ENCODE data around the gene HOXB6. TPM values are rescaled to one million over a fixed set of nuclear protein-coding genes. Genes with fewer than 3 reads are reported as not detected.
A peak's percentile ranks its signal among the peaks of the same experiment; 100 is the strongest.

Gene HOXB6
- total RNA-seq, 4 donors from 2014 or later: 0.66 to 5.1 (median 2.9) TPM

DNA sequence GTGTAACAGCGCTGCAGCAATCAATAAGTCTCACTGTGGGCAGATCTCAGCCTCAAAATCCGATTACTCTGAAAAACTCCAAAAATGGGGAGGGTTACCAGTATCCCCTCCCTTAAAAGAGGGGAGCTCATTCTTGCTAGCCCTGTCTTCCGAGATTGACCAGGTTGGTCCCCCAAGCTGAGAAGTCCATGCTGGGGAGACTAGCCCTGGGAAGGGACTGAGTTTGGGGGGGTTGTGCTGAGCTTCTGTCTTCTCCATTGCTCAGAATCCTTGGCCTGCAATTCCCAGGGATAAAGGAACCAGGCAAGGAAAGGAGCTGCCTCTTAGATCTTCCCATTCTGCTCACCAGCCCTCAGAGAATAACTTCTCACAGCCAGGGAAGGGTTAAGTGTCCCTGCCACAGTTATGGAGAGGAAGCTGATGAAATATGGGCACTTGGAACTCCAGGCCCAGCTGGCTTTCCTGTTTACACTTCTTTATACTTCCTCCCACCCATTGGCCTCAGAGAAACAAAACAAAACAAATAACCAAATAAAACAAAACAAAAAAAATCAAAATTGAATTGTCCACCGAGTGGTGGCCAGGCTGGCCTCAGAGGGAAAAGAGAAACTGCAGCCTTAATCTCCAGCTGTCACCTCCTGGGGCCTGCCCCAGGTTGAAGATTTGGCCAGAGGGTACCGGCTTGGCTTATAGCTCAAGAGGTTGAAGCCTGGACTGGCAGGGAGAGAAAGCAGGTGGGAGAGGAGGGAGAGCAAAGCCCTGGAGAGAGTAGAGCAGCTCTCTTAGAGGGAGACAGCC lies 17.3 kb downstream of the HOXB6 start:
- peaks cover 0 to 47% (median 9%) of the 10 kb centered on the region in 4 donors for H3K4me1 ChIP-seq
- H3K27ac ChIP-seq: peak overlapping the region in 2 of 4 donors; percentile 36 to 38
- H3K9me3 ChIP-seq: no peaks in the 10 kb centered on the region
- TF ChIP-seq POLR2A (IDR thresholded peaks at IDR 0.05): no peak
- TF ChIP-seq, protein P1, sequence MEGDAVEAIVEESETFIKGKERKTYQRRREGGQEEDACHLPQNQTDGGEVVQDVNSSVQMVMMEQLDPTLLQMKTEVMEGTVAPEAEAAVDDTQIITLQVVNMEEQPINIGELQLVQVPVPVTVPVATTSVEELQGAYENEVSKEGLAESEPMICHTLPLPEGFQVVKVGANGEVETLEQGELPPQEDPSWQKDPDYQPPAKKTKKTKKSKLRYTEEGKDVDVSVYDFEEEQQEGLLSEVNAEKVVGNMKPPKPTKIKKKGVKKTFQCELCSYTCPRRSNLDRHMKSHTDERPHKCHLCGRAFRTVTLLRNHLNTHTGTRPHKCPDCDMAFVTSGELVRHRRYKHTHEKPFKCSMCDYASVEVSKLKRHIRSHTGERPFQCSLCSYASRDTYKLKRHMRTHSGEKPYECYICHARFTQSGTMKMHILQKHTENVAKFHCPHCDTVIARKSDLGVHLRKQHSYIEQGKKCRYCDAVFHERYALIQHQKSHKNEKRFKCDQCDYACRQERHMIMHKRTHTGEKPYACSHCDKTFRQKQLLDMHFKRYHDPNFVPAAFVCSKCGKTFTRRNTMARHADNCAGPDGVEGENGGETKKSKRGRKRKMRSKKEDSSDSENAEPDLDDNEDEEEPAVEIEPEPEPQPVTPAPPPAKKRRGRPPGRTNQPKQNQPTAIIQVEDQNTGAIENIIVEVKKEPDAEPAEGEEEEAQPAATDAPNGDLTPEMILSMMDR (IDR thresholded peaks at IDR 0.05): no peak
- TF ChIP-seq EP300 (IDR thresholded peaks at IDR 0.05): no peak
- H3K27me3 ChIP-seq: peaks cover 0 to 100% of the 10 kb centered on the region in 2 donors
- no peak overlapping the region for H3K4me3 ChIP-seq
- H3K36me3 ChIP-seq: no peaks in the 10 kb centered on the region
- WGBS, 2 donors: 45 to 51% methylated on average over 5 of the region's 5 CpGs
- no peak for DNase-seq (ENCODE audit: low spot score in 2 of 2)

DNA sequence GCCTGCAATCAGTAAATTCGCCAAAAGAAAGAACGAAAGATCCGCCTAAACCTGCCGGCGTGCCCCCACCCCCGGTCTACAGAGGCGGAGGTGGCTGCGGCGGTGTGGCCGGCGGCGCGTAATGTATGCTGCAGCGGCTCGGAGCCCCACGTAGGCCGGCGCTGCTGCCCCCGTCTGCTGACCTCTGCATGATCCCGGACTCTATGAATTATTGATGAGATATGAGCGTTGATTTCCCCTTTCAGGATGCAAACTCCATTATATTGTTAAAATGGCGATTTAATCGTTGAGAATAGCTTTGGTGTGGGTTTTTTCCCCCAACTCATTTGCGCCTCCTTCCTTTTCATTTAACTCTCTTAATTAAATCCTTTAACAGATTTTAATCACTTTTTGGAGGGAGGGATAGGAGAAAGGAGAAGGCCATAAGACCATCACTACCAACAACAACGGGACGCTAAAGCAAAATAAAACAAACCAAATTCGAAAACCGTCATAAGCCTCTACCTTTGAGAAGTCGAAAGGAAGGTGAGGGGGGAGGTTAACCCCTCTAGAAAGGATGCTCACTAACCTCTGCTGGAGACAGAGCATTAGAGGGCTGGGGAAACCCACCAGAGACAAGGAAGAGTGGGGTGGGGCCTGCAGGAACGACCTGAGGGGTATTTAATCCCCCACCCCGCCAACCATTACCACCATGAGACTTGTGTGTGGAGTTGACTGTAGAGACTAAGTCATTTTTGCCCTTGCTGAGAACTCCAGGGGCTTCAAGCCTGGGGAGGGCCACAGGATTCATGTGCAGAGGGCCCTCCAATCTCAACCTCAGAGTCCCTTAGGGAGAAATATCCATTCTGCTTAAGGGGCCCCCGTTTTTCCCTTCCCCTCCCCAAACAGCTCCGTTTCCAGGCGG lies 18.2 kb downstream of the HOXB6 start:
- Histone ChIP-seq H3K36me3 (no peaks in the 10 kb centered on the region), H3K27me3 (peaks cover 0 to 100% of the 10 kb centered on the region in 2 donors), H3K4me3 (peak overlapping the region; percentile 43 to 63 (median 48)), H3K27ac (peak overlapping the region in 3 of 4 donors; percentile 64 to 87 (median 73)), H3K4me1 (peaks cover 0 to 50% (median 9%) of the 10 kb centered on the region in 4 donors), H3K9me3 (no peaks in the 10 kb centered on the region)
- DNase-seq (ENCODE audit: low spot score in 2 of 2): no peak
- no peak for TF ChIP-seq POLR2A (IDR thresholded peaks at IDR 0.05)
- TF ChIP-seq, protein P1 (IDR thresholded peaks at IDR 0.05): no peak
- TF ChIP-seq EP300 (IDR thresholded peaks at IDR 0.05): no peak
- 18 to 20% methylated on average over 34 of the region's 34 CpGs for WGBS, 2 donors

DNA sequence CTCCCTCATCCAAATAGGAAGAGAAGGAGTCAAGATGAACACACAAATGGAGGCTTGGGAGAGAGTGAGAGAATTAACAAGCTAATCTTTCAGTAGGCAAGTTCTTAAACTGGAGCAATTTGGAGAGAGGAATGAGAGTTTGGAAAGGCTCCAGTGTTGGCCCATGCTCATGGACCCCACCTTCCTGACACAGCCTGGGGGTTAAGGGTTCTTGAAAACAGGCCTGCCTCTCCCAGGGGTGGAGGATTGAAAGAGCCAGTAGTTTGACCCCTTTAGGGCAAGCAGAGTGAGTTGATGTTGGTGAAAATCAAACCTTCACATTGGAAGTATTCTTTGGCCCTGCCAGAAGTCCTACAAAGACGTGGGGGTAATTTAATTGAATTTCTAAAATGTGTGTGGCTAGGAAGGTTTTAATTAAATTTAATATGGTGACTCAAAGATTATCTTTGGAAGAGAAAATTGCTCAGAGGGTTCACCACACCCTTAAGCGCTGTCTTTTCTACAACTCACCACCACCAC lies 20.5 kb downstream of the HOXB6 start:
- H3K4me1 ChIP-seq: peaks cover 0 to 51% (median 13%) of the 10 kb centered on the region in 4 donors
- 44 to 55% methylated on average over 2 of the region's 2 CpGs for WGBS, 2 donors
- no peak for DNase-seq (ENCODE audit: low spot score in 2 of 2)
- no peaks in the 10 kb centered on the region for H3K9me3 ChIP-seq
- no peaks in the 10 kb centered on the region for H3K36me3 ChIP-seq
- H3K4me3 ChIP-seq: no peak overlapping the region
- TF ChIP-seq POLR2A (IDR thresholded peaks at IDR 0.05) (no peak), EP300 (IDR thresholded peaks at IDR 0.05) (no peak)
- TF ChIP-seq, protein P1 (IDR thresholded peaks at IDR 0.05): no peak
- peaks cover 0 to 100% of the 10 kb centered on the region in 2 donors for H3K27me3 ChIP-seq
- peak overlapping the region in 1 of 4 donors; percentile 72 for H3K27ac ChIP-seq

DNA sequence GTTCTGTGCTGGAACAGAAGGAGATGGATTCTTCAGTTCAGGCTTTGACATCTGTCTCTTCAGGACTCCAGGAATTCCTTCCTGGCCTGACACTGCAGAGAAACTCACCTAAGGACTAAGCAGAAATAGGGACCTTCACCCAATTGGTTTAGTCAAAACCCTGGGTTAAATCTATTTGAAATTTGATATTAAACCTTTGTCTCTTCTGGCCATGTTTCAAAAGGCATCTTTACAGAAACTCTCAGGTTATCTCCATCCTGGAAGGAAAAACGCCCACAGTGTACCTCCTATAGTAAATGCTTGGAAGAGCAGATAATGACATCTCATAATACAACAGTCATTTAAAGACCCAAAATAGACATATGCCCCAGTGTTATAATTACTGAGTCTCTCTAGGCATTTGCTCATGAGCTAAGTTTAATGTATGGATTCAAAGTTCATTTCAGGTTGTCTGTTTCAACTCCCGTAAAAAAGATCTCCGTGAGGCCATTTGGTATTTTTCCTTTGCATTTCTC lies 21.0 kb downstream of the HOXB6 start:
- TF ChIP-seq EP300 (IDR thresholded peaks at IDR 0.05) (no peak), POLR2A (IDR thresholded peaks at IDR 0.05) (no peak)
- TF ChIP-seq, protein P1 (IDR thresholded peaks at IDR 0.05): no peak
- H3K27me3 ChIP-seq: peaks cover 0 to 100% of the 10 kb centered on the region in 2 donors
- H3K27ac ChIP-seq: no peak overlapping the region
- no peak overlapping the region for H3K4me3 ChIP-seq
- WGBS, 2 donors: 56 to 76% methylated on average over 3 of the region's 3 CpGs
- no peaks in the 10 kb centered on the region for H3K9me3 ChIP-seq
- H3K36me3 ChIP-seq: no peaks in the 10 kb centered on the region
- peaks cover 0 to 56% (median 16%) of the 10 kb centered on the region in 4 donors for H3K4me1 ChIP-seq
- no peak for DNase-seq (ENCODE audit: low spot score in 2 of 2)
